Liver (tissue), 9 donors: Measurements from ENCODE around the gene TEDC1. TPM values are rescaled to one million over a fixed set of nuclear protein-coding genes. Genes with fewer than 3 reads are reported as not detected.

ENCODE experiments used
- DNase-seq: peaks from one replicate; pipeline ENCODE4 v3.0.0-alpha.2; 2017; ENCODE audit warnings: low spot score
- H3K27ac ChIP-seq, 2 donors: one replicate each; pipeline ENCODE4 v1.7.0; 2013; ENCODE audit warnings: inconsistent platforms in 2 of 2, low read length in 2 of 2, control low read depth in 1 of 2, low read depth in 1 of 2, mild to moderate bottlenecking in 1 of 2
- H3K27me3 ChIP-seq, 4 donors: one replicate each; pipeline versions ENCODE4 v1.6.1 to v1.7.0; 2013; ENCODE audit warnings: low read length in 3 of 4, inconsistent platforms in 1 of 4, mild to moderate bottlenecking in 1 of 4, moderate library complexity in 1 of 4; ENCODE audit not compliant: control insufficient read depth in 4 of 4, insufficient read depth in 4 of 4
- H3K36me3 ChIP-seq, 4 donors: one replicate each; pipeline versions ENCODE4 v1.6.1 to v1.7.0; 2013; ENCODE audit warnings: low read length in 3 of 4, mild to moderate bottlenecking in 3 of 4, low read depth in 1 of 4, moderate library complexity in 1 of 4; ENCODE audit not compliant: control insufficient read depth in 4 of 4, insufficient read depth in 3 of 4
- H3K4me1 ChIP-seq, 4 donors: one replicate each; pipeline versions ENCODE4 v1.6.1 to v1.7.0; 2013; ENCODE audit warnings: low read length in 3 of 4, mild to moderate bottlenecking in 3 of 4, moderate library complexity in 1 of 4; ENCODE audit not compliant: control insufficient read depth in 4 of 4, insufficient read depth in 4 of 4
- H3K4me3 ChIP-seq, 3 donors: one replicate each; pipeline versions ENCODE4 v1.6.1 to v1.7.0; 2013; ENCODE audit warnings: low read length in 3 of 3, control low read depth in 1 of 3, low read depth in 1 of 3, mild to moderate bottlenecking in 1 of 3
- H3K9ac ChIP-seq, 2 donors: one replicate each; pipeline ENCODE4 v1.7.0; 2013; ENCODE audit warnings: low read length in 2 of 2, mild to moderate bottlenecking in 2 of 2, moderate library complexity in 2 of 2, control low read depth in 1 of 2, low read depth in 1 of 2
- H3K9me3 ChIP-seq, 4 donors: one replicate each; pipeline versions ENCODE4 v1.6.1 to v1.7.0; 2013; ENCODE audit warnings: low read length in 3 of 4; ENCODE audit not compliant: control insufficient read depth in 4 of 4
- CTCF ChIP-seq: fragments of 150-350 bp; IDR thresholded peaks from 2 replicates; pipeline ENCODE4 v1.5.1; 2017; ENCODE audit warnings: improper control_type of control experiment, low read depth, low read length; ENCODE audit not compliant: missing input control
- GABPA ChIP-seq, 2 donors: IDR thresholded peaks in 1 of 2; conservative IDR thresholded peaks in 1 of 2; 2 replicates each; pipeline ENCODE4 v1.6.1; 2016; ENCODE audit warnings: antibody characterized with exemption in 2 of 2, mild to moderate bottlenecking in 1 of 2, moderate library complexity in 1 of 2
- HNF4A ChIP-seq, 2 donors: conservative IDR thresholded peaks; 2 replicates each; pipeline ENCODE4 v1.6.1; 2016; ENCODE audit warnings: antibody characterized with exemption in 2 of 2, mild to moderate bottlenecking in 2 of 2
- HNF4G ChIP-seq: IDR thresholded peaks from 2 replicates; pipeline ENCODE4 v1.6.1; 2016; ENCODE audit warnings: antibody characterized with exemption
- JUND ChIP-seq, 2 donors: IDR thresholded peaks; 2 replicates each; pipeline ENCODE4 v1.6.1; 2016; ENCODE audit warnings: antibody characterized with exemption in 2 of 2
- NR2F2 ChIP-seq: IDR thresholded peaks from 2 replicates; pipeline ENCODE4 v1.6.1; 2016; ENCODE audit warnings: antibody characterized with exemption
- RAD21 ChIP-seq, 2 donors: IDR thresholded peaks; 2 replicates each; pipeline ENCODE4 v1.6.1; 2016; ENCODE audit warnings: antibody characterized with exemption in 2 of 2, mild to moderate bottlenecking in 2 of 2
- RXRA ChIP-seq, 2 donors: IDR thresholded peaks; 2 replicates each; pipeline ENCODE4 v1.6.1; 2017 to 2018; ENCODE audit warnings: antibody characterized with exemption in 2 of 2, mild to moderate bottlenecking in 1 of 2
- SP1 ChIP-seq: IDR thresholded peaks from 2 replicates; pipeline ENCODE4 v1.6.1; 2018; ENCODE audit warnings: antibody characterized with exemption, mild to moderate bottlenecking
- TAF1 ChIP-seq: conservative IDR thresholded peaks from 2 replicates; pipeline ENCODE4 v1.6.1; 2016; ENCODE audit warnings: antibody characterized with exemption, mild to moderate bottlenecking
- ZBTB33 ChIP-seq: IDR thresholded peaks from 2 replicates; pipeline ENCODE4 v1.6.1; 2016; ENCODE audit warnings: antibody characterized with exemption
- WGBS: extraction: QIAGEN DNeasy Blood & Tissue Kit; methylation state at CpG from one replicate; pipeline ENCODE4 v1.1.7; 2013; 5-methylcytosine and 5-hydroxymethylcytosine counted together
- polyA plus RNA-seq, 2 donors: library from polyadenylated mRNA; stranded (reverse) in 1 of 2; unstranded in 1 of 2; fragments of 200-250 nt in 1 of 2; fragments of >200 nt in 1 of 2; fragmentation: Nextera tagmentation in 1 of 2; extraction: Ambion mirVana in 1 of 2; gene quantifications; one replicate each; pipeline versions ENCODE4 v1.2.1 to v1.2.3, GENCODE V29; 2013 to 2015
- total RNA-seq, 2 donors: library from RNA; depleted of rRNA; stranded (reverse); fragments of >200 nt; gene quantifications; one replicate each; pipeline ENCODE4 v1.2.3, GENCODE V29; 2014
- TF ChIP-seq, protein P1 (sequence below): IDR thresholded peaks from 2 replicates; pipeline ENCODE4 v1.6.1; 2016; ENCODE audit warnings: antibody characterized with exemption
- TF ChIP-seq, protein P2 (sequence below): IDR thresholded peaks from 2 replicates; pipeline ENCODE4 v1.6.1; 2016; ENCODE audit warnings: antibody characterized with exemption, mild to moderate bottlenecking
- TF ChIP-seq, protein P3 (sequence below): IDR thresholded peaks from 2 replicates; pipeline ENCODE4 v1.6.1; 2016; ENCODE audit warnings: antibody characterized with exemption
- donor health status: healthy.
- donor health status: healthy.
- donor health status: healthy.
- donor health status: healthy.
- donor health status: healthy.

The TEDC1 gene
- total and polyA plus RNA-seq, 4 donors: 0.97 to 7.5 (median 3.2) TPM

DNA sequence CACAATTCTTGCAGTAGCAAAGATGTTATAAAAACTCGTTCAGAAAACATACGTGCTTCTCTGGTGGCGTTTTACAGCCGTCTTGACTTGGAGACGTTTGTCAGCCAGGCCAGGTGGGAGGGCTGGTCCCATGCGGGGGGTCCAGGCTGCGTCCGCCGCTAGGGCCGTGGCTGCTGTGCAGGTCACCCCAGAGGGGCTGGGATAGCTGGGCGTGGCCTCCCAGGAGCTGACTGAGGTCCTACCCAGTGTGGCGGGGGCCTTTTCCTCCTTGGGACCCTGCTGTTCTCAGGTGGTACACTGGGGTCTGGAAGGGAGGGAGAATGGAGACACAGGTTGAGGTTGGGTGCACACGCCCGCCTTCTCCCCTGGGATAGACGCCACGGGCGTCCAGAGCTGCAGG lies 46.2 kb upstream of the TEDC1 start:
- 95% methylated on average over 17 of the region's 17 CpGs for WGBS
- no peak overlapping the region for H3K4me3 ChIP-seq
- H3K9ac ChIP-seq: no peak overlapping the region
- TF ChIP-seq GABPA (IDR thresholded peaks at IDR 0.05 in 1 of 2, conservative IDR thresholded peaks at IDR 0.05 in 1 of 2) (no peak), CTCF (no peak), RAD21 (IDR thresholded peaks at IDR 0.05) (no peak), NR2F2 (no peak), ZBTB33 (no peak), RXRA (IDR thresholded peaks at IDR 0.05) (no peak), TAF1 (no peak), SP1 (no peak)
- TF ChIP-seq, protein P1, sequence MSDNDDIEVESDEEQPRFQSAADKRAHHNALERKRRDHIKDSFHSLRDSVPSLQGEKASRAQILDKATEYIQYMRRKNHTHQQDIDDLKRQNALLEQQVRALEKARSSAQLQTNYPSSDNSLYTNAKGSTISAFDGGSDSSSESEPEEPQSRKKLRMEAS: no peak
- TF ChIP-seq, protein P2, sequence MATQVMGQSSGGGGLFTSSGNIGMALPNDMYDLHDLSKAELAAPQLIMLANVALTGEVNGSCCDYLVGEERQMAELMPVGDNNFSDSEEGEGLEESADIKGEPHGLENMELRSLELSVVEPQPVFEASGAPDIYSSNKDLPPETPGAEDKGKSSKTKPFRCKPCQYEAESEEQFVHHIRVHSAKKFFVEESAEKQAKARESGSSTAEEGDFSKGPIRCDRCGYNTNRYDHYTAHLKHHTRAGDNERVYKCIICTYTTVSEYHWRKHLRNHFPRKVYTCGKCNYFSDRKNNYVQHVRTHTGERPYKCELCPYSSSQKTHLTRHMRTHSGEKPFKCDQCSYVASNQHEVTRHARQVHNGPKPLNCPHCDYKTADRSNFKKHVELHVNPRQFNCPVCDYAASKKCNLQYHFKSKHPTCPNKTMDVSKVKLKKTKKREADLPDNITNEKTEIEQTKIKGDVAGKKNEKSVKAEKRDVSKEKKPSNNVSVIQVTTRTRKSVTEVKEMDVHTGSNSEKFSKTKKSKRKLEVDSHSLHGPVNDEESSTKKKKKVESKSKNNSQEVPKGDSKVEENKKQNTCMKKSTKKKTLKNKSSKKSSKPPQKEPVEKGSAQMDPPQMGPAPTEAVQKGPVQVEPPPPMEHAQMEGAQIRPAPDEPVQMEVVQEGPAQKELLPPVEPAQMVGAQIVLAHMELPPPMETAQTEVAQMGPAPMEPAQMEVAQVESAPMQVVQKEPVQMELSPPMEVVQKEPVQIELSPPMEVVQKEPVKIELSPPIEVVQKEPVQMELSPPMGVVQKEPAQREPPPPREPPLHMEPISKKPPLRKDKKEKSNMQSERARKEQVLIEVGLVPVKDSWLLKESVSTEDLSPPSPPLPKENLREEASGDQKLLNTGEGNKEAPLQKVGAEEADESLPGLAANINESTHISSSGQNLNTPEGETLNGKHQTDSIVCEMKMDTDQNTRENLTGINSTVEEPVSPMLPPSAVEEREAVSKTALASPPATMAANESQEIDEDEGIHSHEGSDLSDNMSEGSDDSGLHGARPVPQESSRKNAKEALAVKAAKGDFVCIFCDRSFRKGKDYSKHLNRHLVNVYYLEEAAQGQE: no peak
- TF ChIP-seq, protein P3, sequence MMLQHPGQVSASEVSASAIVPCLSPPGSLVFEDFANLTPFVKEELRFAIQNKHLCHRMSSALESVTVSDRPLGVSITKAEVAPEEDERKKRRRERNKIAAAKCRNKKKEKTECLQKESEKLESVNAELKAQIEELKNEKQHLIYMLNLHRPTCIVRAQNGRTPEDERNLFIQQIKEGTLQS: no peak
- no peak for DNase-seq
- H3K4me1 ChIP-seq: no peaks in the 10 kb centered on the region
- H3K9me3 ChIP-seq: no peaks in the 10 kb centered on the region
- no peak overlapping the region for H3K27ac ChIP-seq
- H3K36me3 ChIP-seq: peaks cover 0 to 3% (median 0%) of the 10 kb centered on the region in 4 donors
- H3K27me3 ChIP-seq: no peaks in the 10 kb centered on the region

DNA sequence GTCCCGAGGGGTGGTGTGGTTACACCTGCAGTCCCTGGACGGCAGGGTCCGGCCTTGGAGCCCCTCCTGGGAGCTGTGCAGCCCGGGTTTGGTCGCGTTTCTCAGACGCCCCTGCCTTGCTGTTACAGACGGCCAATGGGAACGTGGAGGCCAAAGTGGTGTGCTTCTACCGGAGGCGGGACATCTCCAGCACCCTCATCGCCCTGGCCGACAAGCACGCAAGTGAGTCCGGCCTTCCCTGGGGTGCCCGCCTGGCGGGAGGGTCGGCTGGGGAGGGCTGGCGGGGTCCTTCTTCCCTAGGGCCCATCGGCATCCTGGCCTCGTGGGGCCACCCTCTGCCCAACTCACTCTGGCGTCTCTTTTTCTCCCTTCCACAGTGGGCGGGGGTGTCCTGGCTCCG lies 45.8 kb upstream of the TEDC1 start:
- WGBS: 94% methylated on average over 24 of the region's 24 CpGs
- no peak for DNase-seq
- H3K36me3 ChIP-seq: peaks cover 0 to 3% (median 1%) of the 10 kb centered on the region in 4 donors
- TF ChIP-seq ZBTB33 (no peak), SP1 (no peak), CTCF (no peak), RAD21 (IDR thresholded peaks at IDR 0.05) (no peak), NR2F2 (no peak), TAF1 (no peak), HNF4G (no peak), GABPA (IDR thresholded peaks at IDR 0.05 in 1 of 2, conservative IDR thresholded peaks at IDR 0.05 in 1 of 2) (no peak), JUND (IDR thresholded peaks at IDR 0.05) (no peak), HNF4A (conservative IDR thresholded peaks at IDR 0.05) (no peak)
- TF ChIP-seq, protein P1: no peak

More for the DNA sequence above, 45.8 kb upstream of the TEDC1 start:
- H3K27me3 ChIP-seq: no peaks in the 10 kb centered on the region
- H3K9ac ChIP-seq: no peak overlapping the region
- no peak overlapping the region for H3K27ac ChIP-seq
- H3K4me1 ChIP-seq: no peaks in the 10 kb centered on the region
- H3K4me3 ChIP-seq: no peak overlapping the region
- no peaks in the 10 kb centered on the region for H3K9me3 ChIP-seq
